ENCODE data around the gene ANKRD33B. TPM values are rescaled to one million over a fixed set of nuclear protein-coding genes. Genes with fewer than 3 reads are reported as not detected.

ANKRD33B gene
- total and polyA plus RNA-seq, 2 experiments from 2014 or later, result 2.9 to 15.4 TPM

- H3K4me1 Mint-ChIP-seq, result peaks cover 19% of the 10 kb centered on the region
- peaks cover 3% of the 10 kb centered on the region; the same call in 1 of the 3 replicates for H3K36me3 Mint-ChIP-seq (ENCODE audit: low read depth)
- peaks cover 6% of the 10 kb centered on the region for H3K27me3 Mint-ChIP-seq (ENCODE audit: insufficient read depth, low read depth, poor library complexity)
Observed at GRCh38 chr5:10622810-10623209, 58.9 kb downstream of the ANKRD33B start.

GRCh38 chr5:10623305-10623910 lies 59.5 kb downstream of the ANKRD33B start:
- H3K36me3 Mint-ChIP-seq (ENCODE audit: low read depth), result peaks cover 3% of the 10 kb centered on the region; the same call in 1 of the 3 replicates
- Histone ChIP-seq H4K20me1 (replicated peaks; ENCODE audit: insufficient read depth) (no peaks in the 10 kb centered on the region), H3F3A (replicated peaks; ENCODE audit: low read depth) (no peaks in the 10 kb centered on the region), H3K4me2 (no peak overlapping the region), H3K27me3 (ENCODE audit: insufficient read depth) (no peaks in the 10 kb centered on the region), H3K9me2 (ENCODE audit: insufficient read depth) (no peaks in the 10 kb centered on the region), H2AFZ (no peak overlapping the region), H3K36me3 (ENCODE audit: insufficient read depth) (no peaks in the 10 kb centered on the region), H3K27ac (ENCODE audit: low read depth) (no peak overlapping the region), H3K79me2 (replicated peaks; ENCODE audit: insufficient read depth) (no peaks in the 10 kb centered on the region), H3K4me1 (ENCODE audit: insufficient read depth) (peaks cover 8% of the 10 kb centered on the region; the same call in 1 of the 2 replicates), H3K4me3 (no peak overlapping the region)
- H3K4me1 Mint-ChIP-seq, result peaks cover 19% of the 10 kb centered on the region
- DNase-seq (ENCODE audit: low spot score), result no peak
- peaks cover 5% of the 10 kb centered on the region for H3K9me3 Mint-ChIP-seq
- H3K27ac Mint-ChIP-seq, result no peak overlapping the region; the same call in 1 of the 2 replicates
- no peak overlapping the region for H3K4me3 Mint-ChIP-seq
- ATAC-seq, result no peak
- H3K27me3 Mint-ChIP-seq (ENCODE audit: insufficient read depth, low read depth, poor library complexity), result peaks cover 6% of the 10 kb centered on the region
- TF ChIP-seq NANOG (IDR thresholded peaks at IDR 0.05; ENCODE audit: borderline replicate concordance) (no peak), JUNB (IDR thresholded peaks at IDR 0.05; ENCODE audit: unreplicated experiment) (no peak), ETS1 (IDR thresholded peaks at IDR 0.05) (no peak), REST (IDR thresholded peaks at IDR 0.05; ENCODE audit: unreplicated experiment) (no peak), ZNF114 (CRISPR knock-in tag; IDR thresholded peaks at IDR 0.05) (no peak), STAT1 (IDR thresholded peaks at IDR 0.05; ENCODE audit: unreplicated experiment) (no peak), POLR2AphosphoS5 (IDR thresholded peaks at IDR 0.05; ENCODE audit: low read depth) (no peak), CREB1 (CRISPR knock-in tag; IDR thresholded peaks at IDR 0.05; ENCODE audit: low read depth) (no peak), EZH2 (IDR thresholded peaks at IDR 0.05; ENCODE audit: low read depth, unreplicated experiment) (no peak), EZH2phosphoT487 (IDR thresholded peaks at IDR 0.05; ENCODE audit: unreplicated experiment) (no peak)

More at GRCh38 chr5:10622810-10623209, 58.9 kb downstream of the ANKRD33B start:
- Histone ChIP-seq H3K4me3 (no peak overlapping the region), H3K4me1 (ENCODE audit: insufficient read depth) (peaks cover 8% of the 10 kb centered on the region; the same call in 1 of the 2 replicates), H3K36me3 (ENCODE audit: insufficient read depth) (no peaks in the 10 kb centered on the region), H3K4me2 (no peak overlapping the region), H3K27me3 (ENCODE audit: insufficient read depth) (no peaks in the 10 kb centered on the region), H3K79me2 (replicated peaks; ENCODE audit: insufficient read depth) (no peaks in the 10 kb centered on the region), H3F3A (replicated peaks; ENCODE audit: low read depth) (no peaks in the 10 kb centered on the region), H4K20me1 (replicated peaks; ENCODE audit: insufficient read depth) (no peaks in the 10 kb centered on the region), H3K9me2 (ENCODE audit: insufficient read depth) (no peaks in the 10 kb centered on the region), H3K27ac (ENCODE audit: low read depth) (no peak overlapping the region), H2AFZ (no peak overlapping the region)
- TF ChIP-seq EZH2phosphoT487 (IDR thresholded peaks at IDR 0.05; ENCODE audit: unreplicated experiment), result no peak
- TF ChIP-seq POLR2AphosphoS5 (IDR thresholded peaks at IDR 0.05; ENCODE audit: low read depth), result no peak
- no peak for TF ChIP-seq REST (IDR thresholded peaks at IDR 0.05; ENCODE audit: unreplicated experiment)
- no peak for TF ChIP-seq NANOG (IDR thresholded peaks at IDR 0.05; ENCODE audit: borderline replicate concordance)
- TF ChIP-seq JUNB (IDR thresholded peaks at IDR 0.05; ENCODE audit: unreplicated experiment), result no peak
- peaks cover 5% of the 10 kb centered on the region for H3K9me3 Mint-ChIP-seq
- ATAC-seq (no peak), DNase-seq (ENCODE audit: low spot score) (no peak)
- no peak overlapping the region for H3K27ac Mint-ChIP-seq
- no peak overlapping the region for H3K4me3 Mint-ChIP-seq

Measured in GM23338 (cell line).